Vagina (tissue), 2 donors: Measurements from ENCODE around the gene OPHN1.

Experiments
- CTCF ChIP-seq, 3 experiments: fragments of 450-650 bp in 2 of 3; fragments of 200-600 bp in 1 of 3; sonication (generic) in 1 of 3; IDR thresholded peaks; one replicate each; pipeline ENCODE4 v1.5.1; 2017 to 2019; ENCODE audit warnings: antibody characterized with exemption in 3 of 3, mild to moderate bottlenecking in 2 of 3, moderate library complexity in 2 of 3
- POLR2A ChIP-seq, 2 donors: fragments of 450-650 bp; IDR thresholded peaks; one replicate each; pipeline ENCODE4 v1.6.1; 2017; ENCODE audit warnings: antibody characterized with exemption in 2 of 2, mild to moderate bottlenecking in 2 of 2, moderate library complexity in 2 of 2
- POLR2AphosphoS5 ChIP-seq, 2 donors: sonication (generic); formaldehyde crosslinking; IDR thresholded peaks; one replicate each; pipeline ENCODE4 v1.9.0; 2017; ENCODE audit warnings: antibody characterized with exemption in 2 of 2, mild to moderate bottlenecking in 2 of 2, low read depth in 1 of 2; ENCODE audit not compliant: insufficient read depth in 1 of 2

DNA sequence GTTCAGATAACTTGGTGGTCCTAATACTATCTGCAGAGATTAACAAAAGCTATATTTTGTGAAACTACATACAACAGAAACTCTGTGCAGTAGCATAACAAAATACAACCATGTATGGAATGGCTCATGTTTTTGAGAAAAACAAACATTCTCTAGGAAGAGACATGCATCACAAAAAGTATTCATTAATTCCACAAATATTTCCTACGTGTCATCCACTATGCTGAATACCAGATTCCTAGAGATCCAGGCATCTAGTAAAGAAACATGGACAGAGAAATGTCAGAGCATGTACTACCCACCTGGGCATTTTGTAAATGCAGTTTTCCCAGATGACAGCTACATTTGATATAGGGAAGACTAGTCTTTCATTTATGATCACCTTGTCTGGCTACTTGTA is 248.1 kb downstream of the OPHN1 start:
- TF ChIP-seq CTCF (IDR thresholded peaks at IDR 0.05) (no peak), POLR2A (IDR thresholded peaks at IDR 0.05) (no peak), POLR2AphosphoS5 (IDR thresholded peaks at IDR 0.05; ENCODE audit: insufficient read depth in 1 of 2, low read depth in 1 of 2) (no peak)
